HEK293T (cell line): Measurements from ENCODE around the gene ALKBH5.
A peak's percentile ranks its signal among the peaks of the same experiment; 100 is the strongest.

ENCODE experiments used
- CTCF ChIA-PET: fragments of 350-600 bp; formaldehyde crosslinking; extraction: SDS; loops from one replicate; lab custom pipeline; 2021; ENCODE audit warnings: antibody characterized with exemption, inconsistent platforms; lab: Yijun Ruan, JAX
- POLR2A ChIA-PET: fragments of 350-600 bp; formaldehyde crosslinking; extraction: SDS; loops from one replicate; lab custom pipeline; 2020; ENCODE audit warnings: antibody characterized with exemption, inconsistent platforms; lab: Yijun Ruan, JAX
- DNase-seq: peaks from one replicate; pipeline ENCODE4 v3.0.0; 2012; ENCODE audit warnings: mixed read lengths; ENCODE audit errors: extremely low spot score
- ARNT ChIP-seq: fragments of 450-650 bp; IDR thresholded peaks from 2 replicates; pipeline ENCODE4 v1.6.1; 2017; ENCODE audit warnings: mild to moderate bottlenecking
- BHLHE40 ChIP-seq: fragments of 450-650 bp; IDR thresholded peaks from 2 replicates; pipeline ENCODE4 v1.6.1; 2016; ENCODE audit warnings: mild to moderate bottlenecking, moderate library complexity, borderline replicate concordance
- CTBP1 ChIP-seq: fragments of 450-650 bp; IDR thresholded peaks from 2 replicates; pipeline ENCODE4 v1.6.1; 2016; ENCODE audit warnings: borderline replicate concordance
- ELF4 ChIP-seq: fragments of 450-650 bp; IDR thresholded peaks from 2 replicates; pipeline ENCODE4 v1.6.1; 2017; ENCODE audit warnings: antibody characterized with exemption
- FOXA1 ChIP-seq: fragments of 450-650 bp; IDR thresholded peaks from 2 replicates; pipeline ENCODE4 v1.6.1; 2016; ENCODE audit warnings: mild to moderate bottlenecking
- FOXK2 ChIP-seq: fragments of 450-650 bp; IDR thresholded peaks from 2 replicates; pipeline ENCODE4 v1.6.1; 2016; ENCODE audit warnings: mild to moderate bottlenecking
- FOXM1 ChIP-seq: fragments of 450-650 bp; IDR thresholded peaks from 2 replicates; pipeline ENCODE4 v1.6.1; 2017; ENCODE audit warnings: mild to moderate bottlenecking, borderline replicate concordance
- HDGF ChIP-seq: fragments of 450-650 bp; IDR thresholded peaks from 2 replicates; pipeline ENCODE4 v1.6.1; 2017; ENCODE audit warnings: antibody characterized with exemption, borderline replicate concordance
- L3MBTL2 ChIP-seq: fragments of 450-650 bp; conservative IDR thresholded peaks from 2 replicates; pipeline ENCODE4 v1.6.1; 2016; ENCODE audit warnings: mild to moderate bottlenecking
- LEF1 ChIP-seq: fragments of 450-650 bp; IDR thresholded peaks from 2 replicates; pipeline ENCODE4 v1.6.1; 2017; ENCODE audit warnings: mild to moderate bottlenecking, borderline replicate concordance
- NFRKB ChIP-seq: fragments of 450-650 bp; IDR thresholded peaks from 2 replicates; pipeline ENCODE4 v1.6.1; 2016; ENCODE audit warnings: mild to moderate bottlenecking, moderate library complexity
- PKNOX1 ChIP-seq: fragments of 450-650 bp; IDR thresholded peaks from 2 replicates; pipeline ENCODE4 v1.6.1; 2016
- SP1 ChIP-seq: fragments of 450-650 bp; IDR thresholded peaks from 2 replicates; pipeline ENCODE4 v1.6.1; 2017
- SUZ12 ChIP-seq: fragments of 450-650 bp; IDR thresholded peaks from 2 replicates; pipeline ENCODE4 v1.6.1; 2016; ENCODE audit warnings: mild to moderate bottlenecking
- TARDBP ChIP-seq: fragments of 450-650 bp; IDR thresholded peaks from 2 replicates; pipeline ENCODE4 v1.6.1; 2016
- ZNF384 ChIP-seq: fragments of 450-650 bp; IDR thresholded peaks from 2 replicates; pipeline ENCODE4 v1.6.1; 2016

Gene ALKBH5

GRCh38 chr17:18179196-18179595, 4.4 kb upstream of the ALKBH5 start:
- no peak for DNase-seq
- TF ChIP-seq ZNF384 (no peak), FOXK2 (no peak), SUZ12 (no peak), LEF1 (no peak), TARDBP (no peak), FOXM1 (no peak), BHLHE40 (no peak), ELF4 (no peak), FOXA1 (no peak), ARNT (no peak), L3MBTL2 (no peak), SP1 (no peak), HDGF (no peak), PKNOX1 (no peak), NFRKB (no peak)
- ChIA-PET CTCF (no interaction called here), POLR2A (no interaction called here)

- POLR2A ChIA-PET: interaction anchor here (0.9 to 4.9 kb wide), 3 partner anchors 9 to 26 kb away, joined by 3 to 57 read pairs (median 5); no protein-coding TSS in a partner anchor
- TF ChIP-seq HDGF (no peak), SP1 (no peak), FOXK2 (no peak), ELF4 (no peak), BHLHE40 (no peak), PKNOX1 (no peak)
- CTCF ChIA-PET: interaction anchor here (0.6 kb wide), 2 partner anchors 1515 to 1727 kb away, joined by 3 read pairs; no protein-coding TSS in a partner anchor
- no peak for DNase-seq
Observed at GRCh38 chr17:18179804-18180203, 3.8 kb upstream of the ALKBH5 start.

GRCh38 chr17:18181358-18181757, 2.3 kb upstream of the ALKBH5 start:
- ChIA-PET POLR2A (interaction anchor here (3.6 to 5.1 kb wide), 4 partner anchors 10 to 34 kb away, joined by 11 to 57 read pairs (median 36); no protein-coding TSS in a partner anchor), CTCF (interaction anchor here (1.1 kb wide), 1 partner anchor 28 kb away, joined by 3 read pairs; no protein-coding TSS in a partner anchor)
- TF ChIP-seq CTBP1 (no peak), LEF1 (no peak), FOXA1 (no peak), ZNF384 (no peak), TARDBP (no peak), BHLHE40 (no peak), L3MBTL2 (no peak), FOXM1 (no peak), SUZ12 (no peak), ARNT (no peak), FOXK2 (no peak), SP1 (no peak), PKNOX1 (no peak), NFRKB (no peak), ELF4 (no peak)
- DNase-seq: no peak

DNA sequence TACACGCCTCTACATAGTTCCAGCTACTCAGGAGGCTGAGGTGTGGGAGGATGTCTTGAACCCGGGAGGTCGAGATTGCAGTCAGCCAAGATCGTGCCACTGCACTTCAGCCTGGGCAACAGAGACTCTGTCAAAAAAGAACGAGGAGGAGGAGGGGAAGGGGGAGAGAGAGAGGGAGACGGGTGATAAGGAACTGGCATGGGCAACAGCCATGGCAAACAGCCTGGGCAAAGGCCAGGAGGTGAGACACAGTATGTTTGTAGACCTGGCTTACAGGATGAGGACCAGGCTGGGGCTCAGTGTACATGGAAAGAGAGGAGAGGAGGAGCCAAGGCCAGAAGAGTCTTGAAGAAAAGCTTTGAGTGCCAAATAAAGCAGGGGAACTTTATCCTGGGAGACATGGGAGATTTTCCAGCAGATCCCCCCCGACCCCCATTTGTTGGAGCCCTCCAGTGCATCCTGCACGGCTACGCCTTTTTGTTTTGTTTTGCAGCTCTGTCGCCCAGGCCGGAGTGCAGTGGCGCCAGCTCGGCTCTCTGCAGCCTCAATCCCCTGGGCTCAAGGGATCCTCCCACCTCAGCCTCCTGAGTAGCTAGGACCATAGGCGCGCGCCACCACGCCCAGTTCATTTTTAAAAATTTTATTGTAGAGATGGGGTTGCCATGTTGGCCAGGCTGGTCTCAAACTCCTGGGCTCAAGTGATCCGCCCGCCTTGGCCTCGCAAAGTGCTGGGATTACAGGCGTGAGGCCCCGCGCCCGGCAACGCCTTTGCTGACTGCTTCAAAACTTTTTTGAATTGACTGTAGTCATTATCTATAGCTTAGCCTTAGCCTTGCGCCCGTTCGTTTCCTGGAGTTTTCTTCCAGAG, 1.3 kb upstream of the ALKBH5 start:
- ChIA-PET POLR2A (interaction anchor here (0.9 to 5.1 kb wide), 28 partner anchors 8 to 672 kb away, joined by 3 to 57 read pairs (median 4); partner anchors contain the start of genes SMCR8, SREBF1 and TOP3A), CTCF (interaction anchor here (1.2 to 2.3 kb wide), 2 partner anchors 38 to 40 kb away, joined by 3 to 11 read pairs; no protein-coding TSS in a partner anchor)
- no peak for DNase-seq
- TF ChIP-seq L3MBTL2 (peak; percentile 70; the same call in 1 of the 2 replicates), ZNF384 (no peak)

- peak; percentile 55 for DNase-seq
- POLR2A ChIA-PET: interaction anchor here (0.6 to 5.1 kb wide), 37 partner anchors 8 to 1131 kb away, joined by 3 to 57 read pairs (median 4); partner anchors contain the start of genes SHMT1, SMCR8, SREBF1 and TOP3A
Observed at GRCh38 chr17:18182978-18183333, 672 bp upstream of the ALKBH5 start.

More at GRCh38 chr17:18182978-18183333, 672 bp upstream of the ALKBH5 start:
- CTCF ChIA-PET: interaction anchor here (1.2 to 2.3 kb wide), 2 partner anchors 38 to 41 kb away, joined by 3 to 11 read pairs; no protein-coding TSS in a partner anchor
- TF ChIP-seq LEF1 (0 out of 2 replicates have a peak, but pooled peaks have one; percentile 41), SP1 (no peak)
